ENCODE measurements around the gene PDIK1L. TPM values are rescaled to one million over a fixed set of nuclear protein-coding genes. Genes with fewer than 3 reads are reported as not detected.

The PDIK1L gene
- total and polyA plus RNA-seq, 4 donors, result 3.2 to 9.2 (median 4.8) TPM

GRCh38 chr1:26154750-26155149 is 43.1 kb downstream of the PDIK1L start:
- no peak overlapping the region for H3K27ac ChIP-seq (ENCODE audit: low read depth in 1 of 2, low read length in 2 of 2)
- TF ChIP-seq HNF4G (IDR thresholded peaks at IDR 0.05), result no peak
- no peak for TF ChIP-seq ZBTB33 (IDR thresholded peaks at IDR 0.05)
- TF ChIP-seq HNF4A (conservative IDR thresholded peaks at IDR 0.05), result no peak
- TF ChIP-seq RAD21 (IDR thresholded peaks at IDR 0.05), result no peak
- TF ChIP-seq NR2F2 (IDR thresholded peaks at IDR 0.05), result no peak
- TF ChIP-seq RXRA (IDR thresholded peaks at IDR 0.05), result no peak
- no peak for TF ChIP-seq SP1 (IDR thresholded peaks at IDR 0.05)
- no peak for TF ChIP-seq REST (IDR thresholded peaks at IDR 0.05)
- TF ChIP-seq EGR1 (IDR thresholded peaks at IDR 0.05; ENCODE audit: low read depth in 2 of 2), result no peak
- TF ChIP-seq GABPA (IDR thresholded peaks at IDR 0.05 in 1 of 2, conservative IDR thresholded peaks at IDR 0.05 in 1 of 2), result no peak
- TF ChIP-seq FOXA2 (IDR thresholded peaks at IDR 0.05), result no peak
- no peak for TF ChIP-seq JUND (IDR thresholded peaks at IDR 0.05)
- no peak for TF ChIP-seq FOXA1 (IDR thresholded peaks at IDR 0.05)
- TF ChIP-seq TAF1 (conservative IDR thresholded peaks at IDR 0.05), result no peak
- no peak for TF ChIP-seq ATF3 (IDR thresholded peaks at IDR 0.05)
- no peak for TF ChIP-seq MAX (IDR thresholded peaks at IDR 0.05)
- TF ChIP-seq YY1 (IDR thresholded peaks at IDR 0.05), result no peak
- no peak for TF ChIP-seq CTCF (IDR thresholded peaks at IDR 0.05; ENCODE audit: low read depth, low read length, missing input control)
- no peaks in the 10 kb centered on the region for H3K4me1 ChIP-seq (ENCODE audit: control insufficient read depth in 4 of 4, insufficient read depth in 4 of 4, low read length in 3 of 4)
- no peak for DNase-seq (ENCODE audit: low spot score)
- H3K36me3 ChIP-seq (ENCODE audit: control insufficient read depth in 4 of 4, insufficient read depth in 3 of 4, low read depth in 1 of 4, low read length in 3 of 4), result no peaks in the 10 kb centered on the region
- 66% methylated on average over 9 of the region's 9 CpGs for WGBS
- H3K27me3 ChIP-seq (ENCODE audit: control insufficient read depth in 4 of 4, insufficient read depth in 4 of 4, low read length in 3 of 4), result peaks cover 0 to 4% (median 0%) of the 10 kb centered on the region in 4 donors
- H3K9me3 ChIP-seq (ENCODE audit: control insufficient read depth in 4 of 4, low read length in 3 of 4), result no peaks in the 10 kb centered on the region
- no peak overlapping the region for H3K4me3 ChIP-seq (ENCODE audit: low read depth in 1 of 3, low read length in 3 of 3)
- H3K9ac ChIP-seq (ENCODE audit: low read depth in 1 of 2, low read length in 2 of 2), result no peak overlapping the region

All from liver (tissue), 9 donors.